ENCODE data around the gene CACNB1.

CACNB1 gene

GRCh38 chr17:39150104-39150634 is 47.3 kb downstream of the CACNB1 start:
- H3K4me3 ChIP-seq (ENCODE audit: low read depth, low read length), result no peak overlapping the region
- DNase-seq (ENCODE audit: low read depth), result no peak
- TF ChIP-seq CTCF (IDR thresholded peaks at IDR 0.05; ENCODE audit: low read depth, low read length) (no peak), POLR2A (IDR thresholded peaks at IDR 0.05; ENCODE audit: extremely low read depth, insufficient read length) (no peak), MAX (IDR thresholded peaks at IDR 0.05; ENCODE audit: low read depth, low read length) (no peak), MYC (IDR thresholded peaks at IDR 0.05; ENCODE audit: low read depth, low read length) (no peak)

DNA sequence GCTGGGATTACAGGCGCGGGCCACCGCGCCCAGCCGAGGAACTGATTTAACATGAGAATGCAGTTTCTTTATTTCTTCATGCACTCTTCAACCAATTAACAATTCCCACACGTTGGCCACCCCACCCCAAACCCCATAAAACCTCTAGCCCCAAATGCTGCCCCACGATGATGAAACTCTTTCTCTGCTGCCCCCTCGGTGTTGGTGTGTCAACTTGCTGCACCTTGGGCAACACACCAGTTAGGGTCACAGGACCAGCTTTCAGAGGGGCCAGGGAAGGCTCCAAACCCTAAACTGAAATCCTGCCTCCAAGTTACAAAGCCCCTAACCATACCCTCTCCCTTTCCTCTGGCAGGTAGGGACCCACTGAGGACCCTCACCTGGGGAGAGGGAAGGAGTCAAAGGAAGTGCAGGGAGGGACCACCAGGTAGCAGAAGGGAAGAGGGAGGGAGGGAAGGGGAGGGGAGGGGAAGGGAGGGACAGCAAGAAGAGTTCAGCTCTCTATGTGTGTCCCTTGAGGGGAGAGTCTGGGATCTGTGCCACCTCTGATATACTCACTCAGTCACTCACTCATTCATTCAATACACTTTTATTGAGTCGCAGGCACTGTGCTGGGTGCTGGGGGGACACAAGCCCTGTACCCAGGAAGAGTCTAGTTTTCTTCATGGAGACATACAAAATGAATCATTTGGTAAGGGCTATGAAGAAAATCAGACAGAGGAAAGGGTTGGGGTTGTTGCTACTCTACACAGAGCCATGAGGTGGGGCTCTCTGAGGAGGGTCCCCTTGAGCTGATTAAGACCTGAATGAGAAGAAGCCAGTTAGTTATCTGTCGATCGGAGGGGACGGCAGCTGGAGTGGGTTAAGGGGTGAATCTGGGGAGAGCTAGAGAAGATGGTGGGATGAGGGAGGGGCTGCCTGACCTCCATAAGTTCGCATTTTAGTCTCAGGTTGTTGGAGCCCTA is 50.0 kb downstream of the CACNB1 start:
- TF ChIP-seq CTCF (IDR thresholded peaks at IDR 0.05; ENCODE audit: low read depth, low read length), result no peak
- no peak for TF ChIP-seq POLR2A (IDR thresholded peaks at IDR 0.05; ENCODE audit: extremely low read depth, insufficient read length)
- no peak for TF ChIP-seq MYC (IDR thresholded peaks at IDR 0.05; ENCODE audit: low read depth, low read length)
- TF ChIP-seq MAX (IDR thresholded peaks at IDR 0.05; ENCODE audit: low read depth, low read length), result no peak
- DNase-seq (ENCODE audit: low read depth), result peak; percentile 50
- no peak overlapping the region for H3K4me3 ChIP-seq (ENCODE audit: low read depth, low read length)

DNA sequence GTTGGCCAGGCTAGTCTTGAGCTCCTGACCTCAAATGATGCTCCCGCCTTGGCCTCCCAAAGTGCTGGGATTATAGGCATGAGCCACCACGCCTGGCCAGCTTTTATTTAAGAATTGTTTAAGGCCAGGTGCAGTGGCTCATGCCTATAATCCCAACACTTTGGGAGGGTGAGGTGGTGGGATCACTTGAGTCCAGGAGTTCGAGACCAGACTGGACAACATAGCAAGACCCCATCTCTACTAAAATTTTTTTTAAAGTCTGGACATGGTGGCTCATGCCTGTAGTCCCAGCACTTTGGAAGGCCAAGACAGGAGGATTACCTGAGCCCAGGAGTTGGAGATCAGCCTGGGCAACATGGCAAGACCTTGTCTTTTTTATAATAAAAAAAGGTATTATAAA is 51.2 kb downstream of the CACNB1 start:
- no peak for DNase-seq (ENCODE audit: low read depth)
- H3K4me3 ChIP-seq (ENCODE audit: low read depth, low read length), result no peak overlapping the region
- no peak for TF ChIP-seq POLR2A (IDR thresholded peaks at IDR 0.05; ENCODE audit: extremely low read depth, insufficient read length)

DNA sequence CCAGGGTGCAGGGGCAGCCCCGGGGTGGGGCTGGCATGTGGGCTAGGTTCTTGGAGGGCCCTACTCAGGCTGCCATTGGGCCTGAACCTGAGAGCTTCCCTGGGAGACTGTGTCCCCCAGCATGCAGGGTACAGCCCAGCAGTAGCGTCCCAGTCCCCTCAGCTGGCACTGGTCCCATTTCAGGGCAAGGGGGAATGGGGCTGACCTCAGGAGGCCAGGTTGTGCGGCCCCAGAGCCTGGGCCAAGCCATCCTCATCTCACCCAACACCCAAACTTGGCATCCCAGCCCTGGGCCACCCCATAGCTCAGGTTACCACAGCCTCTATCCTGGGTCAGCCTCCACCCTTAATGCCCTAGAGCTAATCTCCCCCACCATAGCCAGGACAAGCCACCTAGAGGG is 52.3 kb downstream of the CACNB1 start:
- no peak overlapping the region for H3K4me3 ChIP-seq (ENCODE audit: low read depth, low read length)
- no peak for DNase-seq (ENCODE audit: low read depth)
- TF ChIP-seq CTCF (IDR thresholded peaks at IDR 0.05; ENCODE audit: low read depth, low read length) (no peak), POLR2A (IDR thresholded peaks at IDR 0.05; ENCODE audit: extremely low read depth, insufficient read length) (no peak), MAX (IDR thresholded peaks at IDR 0.05; ENCODE audit: low read depth, low read length) (no peak), MYC (IDR thresholded peaks at IDR 0.05; ENCODE audit: low read depth, low read length) (no peak)

DNA sequence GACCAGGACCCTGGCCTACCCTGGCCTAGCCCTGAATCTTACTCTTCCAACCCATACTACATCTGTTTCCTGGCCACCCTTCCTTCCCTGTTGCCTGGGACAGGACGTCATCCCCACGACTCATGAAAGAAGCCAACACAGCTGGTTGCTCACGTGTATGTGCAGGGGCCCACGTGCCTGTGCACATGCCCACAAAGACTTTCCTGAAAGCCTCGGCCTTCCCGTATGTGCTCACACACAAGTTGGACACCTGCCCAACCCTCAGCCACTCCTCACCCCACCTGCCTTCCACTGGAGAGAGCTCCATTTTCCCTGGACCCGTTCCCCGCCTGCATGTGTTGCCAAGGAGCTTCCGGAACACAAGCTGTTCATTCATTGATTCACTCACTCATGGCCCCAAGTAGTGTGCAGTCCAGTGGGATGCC is 53.0 kb downstream of the CACNB1 start:
- no peak overlapping the region for H3K4me3 ChIP-seq (ENCODE audit: low read depth, low read length)
- DNase-seq (ENCODE audit: low read depth), result no peak
- no peak for TF ChIP-seq MYC (IDR thresholded peaks at IDR 0.05; ENCODE audit: low read depth, low read length)
- no peak for TF ChIP-seq POLR2A (IDR thresholded peaks at IDR 0.05; ENCODE audit: extremely low read depth, insufficient read length)
- no peak for TF ChIP-seq MAX (IDR thresholded peaks at IDR 0.05; ENCODE audit: low read depth, low read length)
- no peak for TF ChIP-seq CTCF (IDR thresholded peaks at IDR 0.05; ENCODE audit: low read depth, low read length)

DNA sequence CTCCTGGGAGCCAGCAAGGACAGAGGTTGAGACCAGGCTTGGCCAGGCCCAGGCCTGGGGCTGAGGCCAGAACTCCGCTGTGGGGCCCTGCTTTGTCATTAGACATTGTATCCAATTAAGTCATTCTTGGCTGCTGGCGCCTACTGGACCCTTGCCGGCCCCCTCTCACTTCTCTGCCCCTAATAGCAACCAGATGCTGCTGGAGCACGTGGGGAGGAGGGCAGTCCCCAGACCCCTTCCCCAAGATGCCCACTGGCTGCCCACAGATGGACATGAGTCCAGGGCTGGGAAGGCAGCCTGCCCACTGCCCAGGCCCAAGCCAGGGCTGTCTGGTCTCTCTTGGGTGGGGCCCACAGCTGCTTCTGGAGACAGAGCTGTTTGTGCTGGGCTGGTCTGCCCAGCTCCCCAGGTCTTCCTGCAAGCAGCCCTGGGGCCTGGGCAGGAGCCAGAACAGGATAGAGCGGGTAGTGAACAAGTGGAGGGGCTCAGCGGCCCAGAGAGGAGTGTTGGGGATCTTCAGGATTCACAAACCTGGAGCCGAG is 53.8 kb downstream of the CACNB1 start:
- DNase-seq (ENCODE audit: low read depth), result no peak
- TF ChIP-seq CTCF (IDR thresholded peaks at IDR 0.05; ENCODE audit: low read depth, low read length) (no peak), MAX (IDR thresholded peaks at IDR 0.05; ENCODE audit: low read depth, low read length) (no peak), POLR2A (IDR thresholded peaks at IDR 0.05; ENCODE audit: extremely low read depth, insufficient read length) (no peak), MYC (IDR thresholded peaks at IDR 0.05; ENCODE audit: low read depth, low read length) (no peak)
- H3K4me3 ChIP-seq (ENCODE audit: low read depth, low read length), result no peak overlapping the region

Measured in NB4 (cell line).